ENCODE measurements around the gene PTPN23.

- TF ChIP-seq ZNF18 (tag by site-specific recombination; IDR thresholded peaks at IDR 0.05) (no peak), CTCF (tag by site-specific recombination; IDR thresholded peaks at IDR 0.05) (no peak), PRDM1 (tag by site-specific recombination; IDR thresholded peaks at IDR 0.05) (no peak), ZBTB7A (tag by site-specific recombination; IDR thresholded peaks at IDR 0.05; ENCODE audit: low read depth) (no peak), ZNF146 (tag by site-specific recombination; IDR thresholded peaks at IDR 0.05) (no peak), ZEB2 (tag by site-specific recombination; IDR thresholded peaks at IDR 0.05) (no peak), REST (tag by site-specific recombination; IDR thresholded peaks at IDR 0.05) (no peak), ZNF571 (tag by site-specific recombination; IDR thresholded peaks at IDR 0.05) (no peak), KLF7 (tag by site-specific recombination; IDR thresholded peaks at IDR 0.05; ENCODE audit: borderline replicate concordance) (no peak), PRDM6 (tag by site-specific recombination; IDR thresholded peaks at IDR 0.05) (no peak), ZBTB17 (tag by site-specific recombination; IDR thresholded peaks at IDR 0.05) (no peak), ZNF184 (tag by site-specific recombination; IDR thresholded peaks at IDR 0.05) (no peak)
These were observed 54.0 kb downstream of the PTPN23 start for GRCh38 chr3:47434849-47435248.
